Aorta (tissue), 5 donors: ENCODE measurements around the gene KRT2. TPM values are rescaled to one million over a fixed set of nuclear protein-coding genes. Genes with fewer than 3 reads are reported as not detected.

Experiments used
- ATAC-seq: fragments of 200-7000 bp; cut with Tn5 transposase; one replicate; pipeline ENCODE4 v1.9.1; 2022; ENCODE audit warnings: moderate library complexity; ENCODE audit not compliant: low FRiP score
- DNase-seq, 2 donors: peaks; one replicate each; pipeline ENCODE4 v3.0.0-alpha.2; 2020
- H3K27ac ChIP-seq, 2 donors: one replicate each; pipeline ENCODE4 v1.5.1; 2013; ENCODE audit warnings: low read length in 2 of 2, mild to moderate bottlenecking in 2 of 2, moderate library complexity in 2 of 2, control low read depth in 1 of 2, inconsistent platforms in 1 of 2, low read depth in 1 of 2
- H3K27me3 ChIP-seq, 2 donors: one replicate each; pipeline ENCODE4 v1.6.1; 2013; ENCODE audit warnings: control low read depth in 1 of 2, low read length in 1 of 2, mild to moderate bottlenecking in 1 of 2, moderate library complexity in 1 of 2; ENCODE audit not compliant: insufficient read depth in 2 of 2, control insufficient read depth in 1 of 2
- H3K36me3 ChIP-seq, 2 donors: one replicate each; pipeline ENCODE4 v1.6.1; 2013; ENCODE audit warnings: control low read depth in 1 of 2, low read length in 1 of 2, mild to moderate bottlenecking in 1 of 2; ENCODE audit not compliant: insufficient read depth in 2 of 2, control insufficient read depth in 1 of 2
- H3K4me1 ChIP-seq, 2 donors: one replicate each; pipeline ENCODE4 v1.6.1; 2013; ENCODE audit warnings: low read length in 2 of 2, control low read depth in 1 of 2, mild to moderate bottlenecking in 1 of 2, moderate library complexity in 1 of 2; ENCODE audit not compliant: insufficient read depth in 2 of 2, control insufficient read depth in 1 of 2
- H3K4me3 ChIP-seq, 2 donors: one replicate each; pipeline ENCODE4 v1.5.1; 2013; ENCODE audit warnings: low read length in 2 of 2, control low read depth in 1 of 2, mild to moderate bottlenecking in 1 of 2
- H3K9me3 ChIP-seq: one replicate; pipeline ENCODE4 v1.6.1; 2013; ENCODE audit warnings: mild to moderate bottlenecking, low read length; ENCODE audit not compliant: control insufficient read depth
- WGBS, 2 donors: extraction: QIAGEN DNeasy Blood & Tissue Kit; methylation state at CpG; one replicate each; pipeline ENCODE4 v1.1.7; 2013; 5-methylcytosine and 5-hydroxymethylcytosine counted together
- intact Hi-C, 2 donors: fragments of 100-400 bp; cut with DNase I; formaldehyde crosslinking; loops; one replicate each; pipeline versions ENCODE4 v1.14.2 to v1.15.0; 2022
- long read RNA-seq, 2 donors: library from polyadenylated mRNA; unstranded; transcript quantifications; one replicate each; pipeline ENCODE4 v2.0.0, GENCODE V29; 2020 to 2021
- polyA plus RNA-seq, 2 donors: library from polyadenylated mRNA; stranded (reverse); fragments of 200-250 nt; gene quantifications; one replicate each; pipeline ENCODE4 v1.2.3, GENCODE V29; 2013
- total RNA-seq, 2 donors: library from RNA; stranded (reverse); fragmentation: NEBNext Ultra II Directional; extraction: Animal tissue kit (Norgen Biotek cat#: 25700); gene quantifications; one replicate each; pipeline ENCODE4 v1.2.1, GENCODE V29; 2021
- donor health status: healthy with polysubstance abuse.
- donor health status: Bipolar disorder and iron deficiency.
- donor health status: DM: no; HTN: no; CAD: no.
- donor health status: DM: no; HTN: no; CAD: no.
- donor health status: DM: yes; HTN: yes; CAD: no.

Gene KRT2
- total RNA-seq, result not detected
- polyA plus RNA-seq, result under 1 TPM; 0.05 to 0.50 TPM
- long read RNA-seq, donor 1, result 0 reads
- long read RNA-seq, donor 2, result 0 reads

DNA sequence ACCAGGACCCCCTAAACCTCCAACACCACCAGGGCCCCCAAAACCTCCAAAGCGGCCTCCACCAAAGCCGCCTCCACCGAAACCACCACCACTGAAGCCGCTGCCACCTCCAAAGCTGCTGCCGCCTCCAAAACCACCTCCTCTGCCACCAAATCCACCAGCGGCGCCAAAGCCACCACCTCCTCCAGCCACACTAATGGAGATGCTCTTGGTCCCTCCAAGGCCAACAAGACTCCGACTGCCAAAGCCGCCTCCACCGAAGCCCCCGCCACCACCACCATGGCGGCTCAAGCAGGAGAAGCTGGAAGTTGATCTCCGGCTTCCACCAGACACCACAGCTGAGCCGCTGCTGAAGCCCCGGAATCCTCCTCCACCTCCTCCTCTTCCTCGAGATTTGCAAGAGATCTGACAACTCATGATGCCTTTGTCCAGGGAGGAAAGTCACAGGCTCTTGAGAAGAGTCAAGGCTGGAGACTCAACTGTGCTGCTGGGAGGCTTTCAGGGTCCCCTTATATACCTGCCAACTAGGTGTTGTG lies at the start of gene KRT2:
Gene KRT2, minus strand, starts transcription at position 486 of the 536 bp plus-strand sequence. Its CDS starts 69 bp downstream, at position 417.
- no peak for DNase-seq
- Histone ChIP-seq H3K36me3 (no peaks in the 10 kb centered on the region), H3K4me3 (no peak within 1 kb of the TSS), H3K9me3 (no peaks in the 10 kb centered on the region), H3K4me1 (no peaks in the 10 kb centered on the region), H3K27ac (no peak within 1 kb of the TSS), H3K27me3 (no peaks in the 10 kb centered on the region)
- intact Hi-C loops, result no loop called here
- WGBS, 2 donors, result 94 to 97% methylated on average over 16 of the region's 16 CpGs
- no peak for ATAC-seq

GRCh38 chr12:52701281-52701680 lies 49.3 kb upstream of the KRT2 start:
- no peak for ATAC-seq
- WGBS, 2 donors, result 85 to 89% methylated on average over 12 of the region's 12 CpGs
- no peaks in the 10 kb centered on the region for H3K9me3 ChIP-seq

GRCh38 chr12:52699960-52700359 lies 47.9 kb upstream of the KRT2 start:
- WGBS, 2 donors, result 70 to 75% methylated on average over 2 of the region's 2 CpGs
- DNase-seq (no peak), ATAC-seq (no peak)
- Histone ChIP-seq H3K4me3 (no peak overlapping the region), H3K36me3 (no peaks in the 10 kb centered on the region), H3K4me1 (no peaks in the 10 kb centered on the region), H3K27me3 (no peaks in the 10 kb centered on the region), H3K9me3 (no peaks in the 10 kb centered on the region), H3K27ac (no peak overlapping the region)
- intact Hi-C loops, result no loop called here

More at GRCh38 chr12:52701281-52701680, 49.3 kb upstream of the KRT2 start:
- Histone ChIP-seq H3K27me3 (no peaks in the 10 kb centered on the region), H3K4me1 (no peaks in the 10 kb centered on the region), H3K4me3 (no peak overlapping the region), H3K36me3 (no peaks in the 10 kb centered on the region), H3K27ac (no peak overlapping the region)
- intact Hi-C loops, result no loop called here
- no peak for DNase-seq

GRCh38 chr12:52699373-52699772 lies 47.4 kb upstream of the KRT2 start:
- Histone ChIP-seq H3K36me3 (no peaks in the 10 kb centered on the region), H3K27ac (no peak overlapping the region), H3K4me1 (no peaks in the 10 kb centered on the region), H3K27me3 (no peaks in the 10 kb centered on the region), H3K4me3 (no peak overlapping the region), H3K9me3 (peaks cover 2% of the 10 kb centered on the region)
- intact Hi-C loops, result no loop called here
- no peak for DNase-seq
- ATAC-seq, result no peak
- 67 to 71% methylated on average over 2 of the region's 2 CpGs for WGBS, 2 donors

GRCh38 chr12:52698651-52699340 lies 46.8 kb upstream of the KRT2 start:
- intact Hi-C loops, result no loop called here
- no peaks in the 10 kb centered on the region for H3K4me1 ChIP-seq
- H3K27ac ChIP-seq, result no peak overlapping the region
- no peaks in the 10 kb centered on the region for H3K36me3 ChIP-seq
- H3K4me3 ChIP-seq, result no peak overlapping the region
- peaks cover 2% of the 10 kb centered on the region for H3K9me3 ChIP-seq
- ATAC-seq (no peak), DNase-seq (no peak)
- WGBS, 2 donors, result 52 to 54% methylated on average over 11 of the region's 11 CpGs
- H3K27me3 ChIP-seq, result no peaks in the 10 kb centered on the region

- Histone ChIP-seq H3K4me3 (no peak overlapping the region), H3K27me3 (no peaks in the 10 kb centered on the region), H3K36me3 (no peaks in the 10 kb centered on the region), H3K9me3 (peaks cover 2% of the 10 kb centered on the region), H3K27ac (no peak overlapping the region), H3K4me1 (no peaks in the 10 kb centered on the region)
- ATAC-seq (no peak), DNase-seq (no peak)
- intact Hi-C loops, result no loop called here
- 35 to 69% methylated on average over 2 of the region's 2 CpGs for WGBS, 2 donors
These were observed 45.1 kb upstream of the KRT2 start for GRCh38 chr12:52697058-52697582.

DNA sequence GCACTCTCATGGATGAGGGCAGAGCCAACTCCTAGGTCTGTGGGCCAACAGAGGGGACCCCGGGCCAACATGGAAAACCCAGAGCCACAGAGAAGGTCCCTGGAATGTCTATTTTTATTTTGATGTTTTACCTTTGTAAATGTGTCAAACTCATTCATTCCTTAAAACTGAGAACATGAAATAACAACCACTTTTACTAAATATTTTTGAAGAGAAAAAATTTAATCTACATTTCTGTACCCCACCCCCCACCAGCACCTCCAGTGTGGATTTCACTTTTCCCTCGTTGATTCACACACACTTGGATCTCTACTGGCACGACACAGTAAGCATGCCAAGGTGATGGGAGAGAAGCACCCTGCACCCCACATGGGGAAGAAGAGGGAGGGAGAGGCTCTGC lies 44.6 kb upstream of the KRT2 start:
- DNase-seq (no peak), ATAC-seq (no peak)
- H3K9me3 ChIP-seq, result peaks cover 2% of the 10 kb centered on the region
- H3K4me3 ChIP-seq, result no peak overlapping the region
- H3K27me3 ChIP-seq, result no peaks in the 10 kb centered on the region
- WGBS, 2 donors, result 39 to 45% methylated on average over 3 of the region's 3 CpGs
- no peaks in the 10 kb centered on the region for H3K4me1 ChIP-seq
- no peak overlapping the region for H3K27ac ChIP-seq
- H3K36me3 ChIP-seq, result no peaks in the 10 kb centered on the region
- intact Hi-C loops, result no loop called here

- ATAC-seq (no peak), DNase-seq (no peak)
- Histone ChIP-seq H3K27me3 (no peaks in the 10 kb centered on the region), H3K4me3 (no peak overlapping the region), H3K27ac (no peak overlapping the region), H3K4me1 (no peaks in the 10 kb centered on the region), H3K36me3 (no peaks in the 10 kb centered on the region), H3K9me3 (peaks cover 2% of the 10 kb centered on the region)
- intact Hi-C loops, result no loop called here
- 76 to 80% methylated on average over 3 of the region's 3 CpGs for WGBS, 2 donors
These were observed 43.0 kb upstream of the KRT2 start for GRCh38 chr12:52695039-52695438.

GRCh38 chr12:52694151-52694550 lies 42.1 kb upstream of the KRT2 start:
- no peaks in the 10 kb centered on the region for H3K4me1 ChIP-seq
- DNase-seq, result no peak
- no peak overlapping the region for H3K27ac ChIP-seq
- no peaks in the 10 kb centered on the region for H3K36me3 ChIP-seq
- 79 to 92% methylated on average over 6 of the region's 6 CpGs for WGBS, 2 donors
- no peak for ATAC-seq
- no peaks in the 10 kb centered on the region for H3K27me3 ChIP-seq
- H3K9me3 ChIP-seq, result peaks cover 2% of the 10 kb centered on the region
- intact Hi-C loops, result no loop called here
- H3K4me3 ChIP-seq, result no peak overlapping the region
